H1 (cell line): Measurements from ENCODE around the gene FGB. TPM values are rescaled to one million over a fixed set of nuclear protein-coding genes. Genes with fewer than 3 reads are reported as not detected.

Source experiments
- CTCF ChIA-PET: fragments of 300-600 bp; sonication (Branson Sonifier 250); formaldehyde crosslinking; loops from one replicate; lab custom pipeline; 2021; ENCODE audit not compliant: partially characterized antibody; lab: Charles Lee
- POLR2A ChIA-PET: fragments of 300-600 bp; sonication (Branson Sonifier 250); formaldehyde crosslinking; loops from one replicate; lab custom pipeline; 2021; ENCODE audit warnings: inconsistent platforms; ENCODE audit not compliant: partially characterized antibody; lab: Charles Lee
- DNase-seq, 2 experiments: peaks; one replicate each; pipeline versions ENCODE4 v3.0.0 to v3.0.0-alpha.2; 2010 to 2022; ENCODE audit warnings: low spot score in 2 of 2, low read depth in 1 of 2, mixed read lengths in 1 of 2
- FAIRE-seq: peaks from 2 replicates; lab custom pipeline; 2011; peaks lifted over from hg19 to GRCh38; lab: Jason Lieb, UNC
- H2AFZ ChIP-seq: 2 replicates; pipeline ENCODE4 v1.8.1; 2012; ENCODE audit warnings: low read length, inconsistent platforms
- H2AK5ac ChIP-seq: 2 replicates; pipeline ENCODE4 v1.6.1; 2013; ENCODE audit warnings: low read depth, low read length
- H2BK120ac ChIP-seq: replicated peaks from 2 replicates; pipeline ENCODE3; 2013; ENCODE audit warnings: low read depth, low read length, inconsistent platforms
- H2BK12ac ChIP-seq: 2 replicates; pipeline ENCODE4 v1.6.1; 2013; ENCODE audit warnings: low read depth, low read length
- H2BK15ac ChIP-seq: 2 replicates; pipeline ENCODE4 v1.6.1; 2013; ENCODE audit warnings: low read length
- H2BK20ac ChIP-seq: 2 replicates; pipeline ENCODE4 v1.6.1; 2013; ENCODE audit warnings: low read length
- H2BK5ac ChIP-seq: 2 replicates; pipeline ENCODE4 v1.6.1; 2013; ENCODE audit warnings: low read depth, low read length
- H3K14ac ChIP-seq: 2 replicates; pipeline ENCODE4 v1.6.1; 2013; ENCODE audit warnings: inconsistent platforms; ENCODE audit not compliant: insufficient read length
- H3K18ac ChIP-seq: 2 replicates; pipeline ENCODE4 v1.6.1; 2013; ENCODE audit warnings: low read length; ENCODE audit errors: extremely low read depth
- H3K23ac ChIP-seq: 2 replicates; pipeline ENCODE4 v1.6.1; 2013; ENCODE audit warnings: inconsistent platforms; ENCODE audit not compliant: insufficient read length
- H3K23me2 ChIP-seq: 2 replicates; pipeline ENCODE4 v1.6.1; 2013; ENCODE audit warnings: low read depth, low read length
- H3K27ac ChIP-seq: 2 replicates; pipeline ENCODE4 v1.6.1; 2011; ENCODE audit warnings: low read depth, low read length, inconsistent platforms
- H3K27me3 ChIP-seq, 4 experiments: replicated peaks in 1 of 4; 1 replicate in 1 of 4; 2 replicates in 3 of 4; pipeline versions ENCODE4 v1.6.1 to v1.8.1; 2011 to 2013; ENCODE audit warnings: low read length in 3 of 4, mild to moderate bottlenecking in 3 of 4, inconsistent platforms in 2 of 4, mixed read lengths in 2 of 4, moderate library complexity in 1 of 4; ENCODE audit not compliant: control insufficient read depth in 3 of 4, insufficient read depth in 3 of 4; ENCODE audit errors: extremely low read depth in 1 of 4
- H3K36me3 ChIP-seq, 4 experiments: 2 replicates each; pipeline versions ENCODE4 v1.6.1 to v1.8.1; 2011 to 2013; ENCODE audit warnings: mild to moderate bottlenecking in 4 of 4, low read length in 3 of 4, moderate library complexity in 2 of 4, control low read depth in 1 of 4, inconsistent platforms in 1 of 4; ENCODE audit not compliant: insufficient read depth in 4 of 4, control insufficient read depth in 2 of 4
- H3K4ac ChIP-seq: replicated peaks from 2 replicates; pipeline ENCODE3; 2013; ENCODE audit warnings: low read length, low read depth, mixed read lengths, inconsistent platforms; ENCODE audit not compliant: insufficient read length
- H3K4me1 ChIP-seq, 4 experiments: replicated peaks in 1 of 4; 1 replicate in 1 of 4; 2 replicates in 3 of 4; pipeline versions ENCODE4 v1.6.1 to v1.8.1; 2011 to 2013; ENCODE audit warnings: low read length in 3 of 4, inconsistent platforms in 2 of 4, mixed read lengths in 1 of 4; ENCODE audit not compliant: insufficient read depth in 4 of 4, control insufficient read depth in 3 of 4
- H3K4me2 ChIP-seq, 2 experiments: 2 replicates each; pipeline versions ENCODE4 v1.6.1 to v1.8.1; 2011 to 2013; ENCODE audit warnings: low read depth in 2 of 2, low read length in 2 of 2, control low read depth in 1 of 2, inconsistent platforms in 1 of 2, mild to moderate bottlenecking in 1 of 2; ENCODE audit not compliant: insufficient read depth in 1 of 2
- H3K4me3 ChIP-seq, 4 experiments: fragments of 200-600, 300-600 bp in 1 of 4; sonication (generic), shearing (Covaris generic), sonication (Bioruptor Twin) in 1 of 4; 2 replicates each; pipeline versions ENCODE4 v1.5.1 to v1.8.1; 2011 to 2016; ENCODE audit warnings: low read length in 4 of 4, low read depth in 3 of 4, control low read depth in 2 of 4, inconsistent platforms in 2 of 4, mild to moderate bottlenecking in 2 of 4, mixed read lengths in 1 of 4, moderate library complexity in 1 of 4; ENCODE audit not compliant: insufficient read depth in 2 of 4; ENCODE audit errors: extremely low read depth in 1 of 4
- H3K56ac ChIP-seq: replicated peaks from 2 replicates; pipeline ENCODE3; 2013; ENCODE audit warnings: low read depth, mild to moderate bottlenecking, mixed read lengths, low read length, inconsistent platforms; ENCODE audit not compliant: insufficient read length
- H3K79me1 ChIP-seq: 2 replicates; pipeline ENCODE4 v1.6.1; 2013; ENCODE audit warnings: low read depth, low read length, control low read depth
- H3K79me2 ChIP-seq, 2 experiments: 2 replicates each; pipeline versions ENCODE4 v1.6.1 to v1.8.1; 2012 to 2013; ENCODE audit warnings: low read length in 2 of 2, mild to moderate bottlenecking in 2 of 2, inconsistent platforms in 1 of 2; ENCODE audit not compliant: insufficient read depth in 2 of 2, control insufficient read depth in 1 of 2
- H3K9ac ChIP-seq, 4 experiments: replicated peaks in 1 of 4; 1 replicate in 1 of 4; 2 replicates in 3 of 4; pipeline versions ENCODE4 v1.6.1 to v1.8.1; 2011 to 2013; ENCODE audit warnings: low read depth in 3 of 4, low read length in 3 of 4, control low read depth in 2 of 4, mild to moderate bottlenecking in 2 of 4, moderate library complexity in 2 of 4, inconsistent platforms in 1 of 4; ENCODE audit errors: extremely low read depth in 1 of 4
- H3K9me3 ChIP-seq, 2 experiments: 2 replicates each; pipeline versions ENCODE4 v1.6.1 to v1.8.1; 2012 to 2013; ENCODE audit warnings: mild to moderate bottlenecking in 2 of 2, moderate library complexity in 2 of 2, control low read depth in 1 of 2, inconsistent platforms in 1 of 2, low read depth in 1 of 2, low read length in 1 of 2, mixed read lengths in 1 of 2; ENCODE audit not compliant: insufficient read depth in 2 of 2
- H4K20me1 ChIP-seq, 2 experiments: replicated peaks in 1 of 2; 2 replicates each; pipeline versions ENCODE3 to v1.8.1; 2011 to 2013; ENCODE audit warnings: inconsistent platforms in 2 of 2, low read length in 2 of 2, mild to moderate bottlenecking in 1 of 2; ENCODE audit not compliant: insufficient read depth in 2 of 2, control insufficient read depth in 1 of 2
- H4K5ac ChIP-seq: 2 replicates; pipeline ENCODE4 v1.6.1; 2013; ENCODE audit warnings: low read length, low read depth, mixed read lengths, inconsistent platforms; ENCODE audit not compliant: insufficient read length
- H4K8ac ChIP-seq: 2 replicates; pipeline ENCODE4 v1.8.0; 2013; ENCODE audit warnings: mild to moderate bottlenecking, moderate library complexity, low read length, inconsistent platforms; ENCODE audit not compliant: insufficient read depth; ENCODE audit errors: extremely low read depth
- H4K91ac ChIP-seq: replicated peaks from 2 replicates; pipeline ENCODE3; 2013; ENCODE audit warnings: low read length, mixed read lengths, inconsistent platforms; ENCODE audit not compliant: insufficient read length
- ATF2 ChIP-seq: IDR thresholded peaks from 2 replicates; pipeline ENCODE4 v1.6.1; 2012; ENCODE audit warnings: low read length, inconsistent platforms
- CTBP2 ChIP-seq: IDR thresholded peaks from 2 replicates; pipeline ENCODE4 v1.7.0; 2011; ENCODE audit warnings: borderline replicate concordance, mild to moderate bottlenecking, moderate library complexity, mixed read lengths, low read length; ENCODE audit not compliant: insufficient read depth, insufficient read length
- JUND ChIP-seq: IDR thresholded peaks from 2 replicates; pipeline ENCODE4 v1.6.1; 2011; ENCODE audit warnings: mild to moderate bottlenecking, improper control_type of control experiment, low read length
- MAX ChIP-seq: IDR thresholded peaks from 2 replicates; pipeline ENCODE4 v1.6.1; 2012; ENCODE audit warnings: inconsistent platforms
- POLR2AphosphoS5 ChIP-seq: IDR thresholded peaks from 2 replicates; pipeline ENCODE4 v1.6.1; 2011; ENCODE audit warnings: low read depth, low read length
- RBBP5 ChIP-seq: IDR thresholded peaks from 2 replicates; pipeline ENCODE4 v1.7.1; 2012; ENCODE audit warnings: low read depth, mild to moderate bottlenecking, inconsistent platforms, low read length, moderate library complexity, borderline replicate concordance
- TAF7 ChIP-seq: optimal IDR thresholded peaks from 2 replicates; pipeline ENCODE3; 2011; ENCODE audit warnings: low read depth, mild to moderate bottlenecking, inconsistent platforms, low read length, moderate library complexity, borderline replicate concordance
- ZNF274 ChIP-seq: IDR thresholded peaks from 2 replicates; pipeline ENCODE4 v1.7.0; 2012; ENCODE audit warnings: low read length, borderline replicate concordance; ENCODE audit errors: extremely low read depth
- WGBS, 2 experiments: shearing (Covaris generic) in 1 of 2; methylation state at CpG; one replicate each; pipeline versions ENCODE4 v1.1.6 to v1.1.7; 2013 to 2015; ENCODE audit warnings: low lambda C conversion rate in 2 of 2, mixed read lengths in 2 of 2, inconsistent platforms in 1 of 2, low coverage in 1 of 2, missing lambda C conversion rate in 1 of 2; ENCODE audit not compliant: insufficient replicate concordance in 2 of 2, insufficient coverage in 1 of 2, insufficient read length in 1 of 2; ENCODE audit errors: extremely low coverage in 1 of 2, missing lambda C conversion rate in 1 of 2; 5-methylcytosine and 5-hydroxymethylcytosine counted together
- polyA plus RNA-seq, 7 experiments: library from polyadenylated mRNA; depleted of rRNA in 3 of 7; stranded (reverse) in 5 of 7; unstranded in 2 of 7; fragments of >200 nt in 5 of 7; fragments of 200-250 nt in 2 of 7; gene quantifications; 1 replicate in 5 of 7; 2 replicates in 1 of 7; 4 replicates in 1 of 7; pipeline versions ENCODE4 v1.2.1 to v1.2.3, GENCODE V29; 2011 to 2013; ENCODE audit warnings: missing spikeins in 2 of 7, mixed read lengths in 2 of 7
- total RNA-seq: library from RNA; stranded (reverse); fragmentation: NEBNext Ultra II Directional; extraction: Animal tissue kit (Norgen Biotek cat#: 25700); gene quantifications from 2 replicates; pipeline ENCODE4 v1.2.1, GENCODE V29; 2021

FGB gene
- total and polyA plus RNA-seq, 2 of the 8 experiments (the other 6 are each of a cell fraction or from before 2014, with no cell fraction given), result not detected

GRCh38 chr4:154616287-154616686 is 53.5 kb downstream of the FGB start:
- POLR2A ChIA-PET, result interaction anchor here (0.6 to 1.5 kb wide), 2 partner anchors 66 to 127 kb away, joined by 3 read pairs; partner anchors contain the start of genes LRAT and PLRG1
- H3K79me2 ChIP-seq, result no peaks in the 10 kb centered on the region
- no peak overlapping the region for H2BK20ac ChIP-seq
- CTCF ChIA-PET, result interaction anchor here (0.8 to 5.3 kb wide), 5 partner anchors 9 to 63 kb away, joined by 3 to 49 read pairs (median 5); no protein-coding TSS in a partner anchor
- no peaks in the 10 kb centered on the region for H4K20me1 ChIP-seq
- H3K27ac ChIP-seq, result no peak overlapping the region
- H3K27me3 ChIP-seq, result peaks cover 0 to 1% (median 0%) of the 10 kb centered on the region in 4 experiments; a peak in 1 of 7 replicates
- no peak overlapping the region for H2BK12ac ChIP-seq
- no peak overlapping the region for H4K5ac ChIP-seq
- H4K91ac ChIP-seq, result no peak overlapping the region
- H3K79me1 ChIP-seq, result no peaks in the 10 kb centered on the region
- H3K18ac ChIP-seq, result no peak overlapping the region
- H4K8ac ChIP-seq, result no peak overlapping the region
- FAIRE-seq (no peak), DNase-seq (no peak)
- H3K23ac ChIP-seq, result no peak overlapping the region
- no peaks in the 10 kb centered on the region; the same call in 1 of the 2 replicates for H3K23me2 ChIP-seq
- no peaks in the 10 kb centered on the region for H3K36me3 ChIP-seq
- no peak overlapping the region for H3K4ac ChIP-seq
- no peak overlapping the region for H2AFZ ChIP-seq
- H3K4me3 ChIP-seq, result no peak overlapping the region
- H3K9me3 ChIP-seq, result no peaks in the 10 kb centered on the region
- no peak overlapping the region for H2BK5ac ChIP-seq
- no peak overlapping the region for H3K14ac ChIP-seq
- 91% methylated on average over 4 of the region's 4 CpGs; no CpG with 5 or more reads in 1 of the 2 experiments for WGBS, 2 experiments
- no peak overlapping the region for H2AK5ac ChIP-seq
- H3K4me2 ChIP-seq, result no peak overlapping the region
- no peak for TF ChIP-seq ATF2
- TF ChIP-seq RBBP5, result no peak
- no peak for TF ChIP-seq MAX
- TF ChIP-seq TAF7, result no peak
- no peak for TF ChIP-seq ZNF274
- no peak for TF ChIP-seq JUND
- no peak for TF ChIP-seq POLR2AphosphoS5
- TF ChIP-seq CTBP2, result no peak
- no peak overlapping the region for H3K9ac ChIP-seq
- H2BK15ac ChIP-seq, result no peak overlapping the region
- H3K56ac ChIP-seq, result no peak overlapping the region
- no peaks in the 10 kb centered on the region for H3K4me1 ChIP-seq
- no peak overlapping the region for H2BK120ac ChIP-seq
